NCI-H1694 treated with DMSO at 0.1 percent for 48 hours (cell line): ENCODE measurements around the gene ATG9B.
"Not testable (repeated sequence)": the region's sequence is repeated elsewhere in the genome, so short reads cannot be mapped to it uniquely, and the experiment has no call there.

Experiments
- DNase-seq: peaks from one replicate; lab custom pipeline; 2025; lab: John Stamatoyannopoulos, UW

Gene ATG9B

GRCh38 chr7:151016505-151016904 lies 7.8 kb downstream of the ATG9B start:
- no peak for DNase-seq

DNA sequence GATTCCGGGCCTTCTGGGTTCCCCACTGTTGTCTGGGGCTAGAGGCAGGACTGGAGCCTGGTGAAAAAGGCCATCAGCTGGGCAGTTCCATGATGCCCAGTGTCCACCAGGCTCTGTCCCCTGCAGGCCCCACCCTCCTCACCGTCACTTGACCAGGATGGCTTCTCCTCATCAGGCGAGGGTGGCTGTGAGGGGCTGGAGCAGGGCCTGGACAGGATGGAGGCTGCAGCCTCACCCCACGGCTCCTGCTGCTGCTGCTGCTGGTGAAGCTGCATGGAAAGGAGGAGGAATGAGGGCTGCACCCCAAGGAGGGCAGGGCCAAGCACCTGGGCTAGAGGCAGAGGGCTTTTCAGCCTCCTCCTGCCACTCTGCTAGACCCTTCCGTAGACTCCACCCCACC lies 8.3 kb downstream of the ATG9B start:
- no peak for DNase-seq

- no peak for DNase-seq
These were observed 9.3 kb downstream of the ATG9B start for GRCh38 chr7:151014950-151015349.

- no peak for DNase-seq
These were observed 10.4 kb downstream of the ATG9B start for GRCh38 chr7:151013733-151014497.

GRCh38 chr7:151013356-151013732 lies 10.9 kb downstream of the ATG9B start:
- DNase-seq: no peak

DNA sequence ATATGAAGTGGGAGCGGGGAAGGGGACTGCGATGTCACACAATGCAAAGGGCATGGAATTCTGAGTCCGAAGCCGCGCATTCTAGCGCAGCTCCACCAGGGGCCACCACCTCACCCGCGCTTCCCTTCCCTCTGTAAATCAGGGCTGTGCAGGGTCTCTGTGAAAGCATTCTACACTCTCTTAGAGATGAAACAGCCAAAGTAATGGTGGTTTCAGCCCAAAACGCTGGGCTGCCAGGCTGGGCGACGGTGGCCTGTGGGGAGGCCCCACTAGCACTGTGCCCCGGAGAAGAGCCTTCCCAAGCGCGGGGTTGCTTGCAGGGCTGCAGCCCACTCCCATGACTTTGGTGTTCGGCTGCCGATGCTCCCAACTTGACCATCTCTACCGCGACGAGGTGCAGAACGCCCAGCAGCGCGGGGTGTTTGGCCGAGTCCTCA lies 11.4 kb downstream of the ATG9B start:
- DNase-seq: no peak

DNA sequence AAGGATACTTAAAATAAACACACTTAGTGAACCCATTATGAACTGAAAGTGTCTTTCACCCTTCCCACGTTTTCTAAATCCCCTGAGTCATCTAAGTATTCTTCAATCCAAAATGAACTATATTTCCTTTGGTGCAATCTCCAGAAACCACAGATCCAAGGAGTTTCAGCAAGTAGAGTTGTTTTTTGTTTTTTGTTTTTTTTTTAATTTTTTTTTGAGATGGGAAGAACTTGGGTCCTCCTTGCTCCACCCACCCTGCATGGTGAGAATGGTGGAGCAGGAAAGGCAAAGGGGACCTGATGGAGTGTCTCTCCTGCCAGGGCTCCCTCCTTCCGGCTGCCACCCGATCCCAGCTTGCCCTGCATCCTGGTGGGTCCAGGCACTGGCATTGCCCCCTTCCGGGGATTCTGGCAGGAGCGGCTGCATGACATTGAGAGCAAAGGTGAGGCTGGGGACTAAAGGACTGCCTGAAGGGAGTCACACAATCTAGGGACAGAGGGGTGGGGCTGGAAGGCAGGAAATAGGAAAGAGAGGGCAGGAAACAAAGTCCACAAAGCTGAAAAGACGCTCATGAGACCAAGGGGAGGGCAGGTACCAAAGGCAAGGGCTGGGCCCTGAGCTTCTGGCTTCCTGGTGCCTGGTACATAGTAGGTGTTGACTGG lies 12.1 kb downstream of the ATG9B start:
- DNase-seq: no peak

DNA sequence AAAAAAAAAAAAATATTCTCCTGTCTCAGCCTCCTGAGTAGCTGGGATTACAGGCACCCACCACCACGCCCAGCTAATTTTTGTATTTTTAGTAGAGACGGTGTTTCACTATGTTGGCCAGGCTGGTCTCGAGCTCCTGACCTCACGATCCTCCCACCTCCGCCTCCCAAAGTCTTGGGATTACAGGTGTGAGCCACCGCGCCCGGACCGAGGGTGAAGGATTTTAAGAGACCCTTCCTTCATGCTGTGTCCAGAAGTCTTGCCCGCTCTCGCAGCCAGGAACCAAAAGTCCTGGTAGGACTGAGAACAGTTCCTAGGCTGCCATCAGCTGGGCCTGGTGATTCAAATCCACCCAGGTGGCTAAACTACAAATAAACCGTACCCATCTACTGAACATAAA lies 12.7 kb downstream of the ATG9B start:
- DNase-seq: not testable (repeated sequence)

DNA sequence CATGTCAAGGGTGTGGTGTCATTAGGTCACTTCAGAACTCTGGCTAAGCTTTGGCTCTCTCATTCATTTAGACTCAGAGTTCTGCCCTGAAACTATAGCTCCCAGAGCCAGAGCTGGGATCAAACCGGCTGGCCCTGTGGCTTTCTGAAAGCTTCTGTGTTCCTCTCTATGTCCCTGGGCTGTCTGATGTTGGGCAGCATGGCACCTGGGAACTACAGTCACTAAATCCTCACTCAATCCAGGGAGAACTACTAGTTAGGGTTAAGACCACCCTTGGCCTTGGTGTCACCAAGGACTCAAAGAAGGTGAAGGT lies 13.2 kb downstream of the ATG9B start:
- DNase-seq: no peak

DNA sequence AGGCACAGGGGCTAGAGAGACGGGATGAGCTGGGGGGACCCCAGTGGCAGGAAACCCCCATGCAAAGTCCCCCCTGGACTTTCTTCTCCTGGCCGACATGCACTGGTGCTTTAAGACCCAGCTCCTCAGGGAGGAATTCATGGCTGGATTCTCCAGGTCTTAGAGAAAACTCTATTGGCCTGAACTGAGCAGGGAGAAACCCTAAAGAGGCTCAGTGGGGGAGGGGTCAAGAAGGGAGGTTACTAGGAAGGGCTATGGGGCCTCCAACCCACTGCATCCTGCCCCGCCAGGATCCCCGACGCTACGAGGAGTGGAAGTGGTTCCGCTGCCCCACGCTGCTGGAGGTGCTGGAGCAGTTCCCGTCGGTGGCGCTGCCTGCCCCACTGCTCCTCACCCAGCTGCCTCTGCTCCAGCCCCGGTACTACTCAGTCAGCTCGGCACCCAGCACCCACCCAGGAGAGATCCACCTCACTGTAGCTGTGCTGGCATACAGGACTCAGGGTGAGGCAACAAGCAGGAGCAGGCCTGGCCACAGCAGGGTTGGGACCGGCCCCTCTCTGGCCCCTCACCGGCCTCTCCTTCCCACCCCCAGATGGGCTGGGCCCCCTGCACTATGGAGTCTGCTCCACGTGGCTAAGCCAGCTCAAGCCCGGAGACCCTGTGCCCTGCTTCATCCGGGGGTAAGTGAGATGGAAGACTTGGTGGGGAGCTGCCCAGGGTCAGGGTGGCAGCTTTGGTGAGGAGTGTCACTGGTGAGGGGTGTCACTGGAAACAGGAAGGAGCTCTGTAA lies 13.8 kb downstream of the ATG9B start:
- no peak for DNase-seq

DNA sequence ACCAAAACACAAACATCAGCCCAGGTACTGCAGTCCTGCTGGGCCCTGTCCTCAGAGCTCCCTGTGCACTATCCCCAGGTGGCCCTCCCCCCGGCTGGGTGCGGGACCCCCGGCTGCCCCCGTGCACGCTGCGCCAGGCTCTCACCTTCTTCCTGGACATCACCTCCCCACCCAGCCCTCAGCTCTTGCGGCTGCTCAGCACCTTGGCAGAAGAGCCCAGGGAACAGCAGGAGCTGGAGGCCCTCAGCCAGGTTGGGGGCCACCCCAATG lies 14.3 kb downstream of the ATG9B start:
- DNase-seq: no peak

- DNase-seq: no peak
These were observed 14.8 kb downstream of the ATG9B start for GRCh38 chr7:151009327-151010036.

DNA sequence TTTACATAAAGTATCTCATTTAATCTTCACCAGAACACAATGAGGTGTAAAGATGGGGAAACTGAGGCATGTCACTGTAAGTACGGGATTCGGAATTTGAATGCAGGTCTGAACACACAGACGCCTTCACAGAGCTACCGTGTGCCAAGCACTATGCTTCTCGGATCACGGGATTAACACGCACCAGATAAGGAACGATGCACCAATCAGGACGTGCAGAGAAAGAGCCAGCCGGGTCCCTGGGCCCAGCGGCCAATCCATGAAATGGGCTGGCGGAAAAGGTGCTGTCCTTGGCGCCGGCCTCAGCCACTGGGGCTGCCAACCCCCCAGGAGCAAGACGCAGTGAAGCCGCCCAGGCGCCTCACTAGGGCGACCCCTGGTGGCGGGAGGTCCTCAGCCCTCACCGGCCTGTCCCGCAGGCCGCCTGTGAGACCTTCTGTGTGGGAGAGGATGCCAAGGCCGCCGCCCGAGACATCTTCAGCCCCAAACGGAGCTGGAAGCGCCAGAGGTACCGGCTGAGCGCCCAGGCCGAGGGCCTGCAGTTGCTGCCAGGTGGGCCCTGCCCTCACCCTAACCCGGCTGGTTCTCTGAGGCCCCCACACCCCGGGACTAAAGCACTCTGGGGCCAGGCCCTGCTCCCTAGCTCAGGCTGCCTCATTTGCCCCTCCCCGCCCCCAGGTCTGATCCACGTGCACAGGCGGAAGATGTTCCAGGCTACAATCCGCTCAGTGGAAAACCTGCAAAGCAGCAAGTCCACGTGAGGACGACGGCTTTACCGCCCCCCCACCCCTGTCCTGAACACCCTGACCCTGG lies 15.6 kb downstream of the ATG9B start:
- DNase-seq: no peak

DNA sequence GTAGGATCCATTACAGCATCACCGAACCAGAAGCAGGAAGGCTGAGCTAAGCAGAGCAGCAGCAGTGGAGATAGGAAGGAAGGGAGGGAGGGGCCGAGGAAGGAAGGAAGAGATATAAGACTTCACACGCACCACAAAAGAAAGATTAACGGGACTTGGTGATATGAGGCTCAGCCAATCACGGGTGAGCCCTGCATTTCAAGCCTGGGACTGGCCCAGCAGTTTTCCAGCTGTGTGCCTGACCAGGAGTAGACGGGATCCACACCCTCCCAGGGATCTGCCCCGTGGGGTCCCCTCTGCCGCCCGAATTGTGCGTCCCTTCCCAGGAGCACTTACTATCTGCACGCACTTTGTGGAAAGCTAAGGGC lies 16.2 kb downstream of the ATG9B start:
- DNase-seq: no peak

DNA sequence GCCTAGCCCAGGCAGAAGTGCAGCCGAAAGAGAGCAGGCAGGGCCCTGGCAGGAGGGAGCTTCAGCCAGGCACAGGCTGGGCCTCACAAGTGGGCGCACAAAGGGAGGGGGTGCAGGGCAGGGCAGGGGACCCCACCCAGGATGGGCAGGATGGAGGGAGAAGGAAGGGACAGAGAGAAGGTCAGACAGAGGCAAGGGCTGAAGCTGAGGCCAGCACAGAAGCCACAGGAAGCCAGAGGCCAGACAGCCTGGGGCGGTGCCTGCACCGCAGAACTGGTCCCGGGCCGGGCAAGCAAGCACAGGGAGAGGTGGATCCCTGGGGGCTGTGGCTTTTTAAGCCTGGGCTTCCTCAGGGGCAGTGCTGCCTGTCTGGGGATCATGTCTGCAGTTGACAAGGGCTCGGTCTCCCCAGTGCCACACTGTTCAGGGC lies 16.8 kb downstream of the ATG9B start:
- DNase-seq: no peak

- no peak for DNase-seq
These were observed 17.5 kb downstream of the ATG9B start for GRCh38 chr7:151006590-151007300.

GRCh38 chr7:151005566-151005965 lies 18.7 kb downstream of the ATG9B start:
- DNase-seq: no peak

- no peak for DNase-seq
These were observed 20.7 kb downstream of the ATG9B start for GRCh38 chr7:151003572-151003971.

DNA sequence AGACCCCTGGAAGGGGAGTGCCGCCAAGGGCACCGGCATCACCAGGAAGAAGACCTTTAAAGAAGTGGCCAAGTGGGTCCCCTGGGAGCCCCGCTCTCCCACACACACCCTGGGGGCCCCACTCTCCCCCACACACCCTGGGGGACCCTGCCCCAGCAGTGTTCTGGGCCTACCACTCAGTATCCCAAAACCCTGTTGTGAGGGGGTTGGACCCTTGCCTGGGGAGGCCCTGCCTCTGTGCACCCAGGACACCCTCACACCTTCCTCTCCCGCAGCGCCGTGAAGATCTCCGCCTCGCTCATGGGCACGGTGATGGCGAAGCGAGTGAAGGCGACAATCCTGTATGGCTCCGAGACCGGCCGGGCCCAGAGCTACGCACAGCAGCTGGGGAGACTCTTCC lies 22.7 kb downstream of the ATG9B start:
- no peak for DNase-seq

DNA sequence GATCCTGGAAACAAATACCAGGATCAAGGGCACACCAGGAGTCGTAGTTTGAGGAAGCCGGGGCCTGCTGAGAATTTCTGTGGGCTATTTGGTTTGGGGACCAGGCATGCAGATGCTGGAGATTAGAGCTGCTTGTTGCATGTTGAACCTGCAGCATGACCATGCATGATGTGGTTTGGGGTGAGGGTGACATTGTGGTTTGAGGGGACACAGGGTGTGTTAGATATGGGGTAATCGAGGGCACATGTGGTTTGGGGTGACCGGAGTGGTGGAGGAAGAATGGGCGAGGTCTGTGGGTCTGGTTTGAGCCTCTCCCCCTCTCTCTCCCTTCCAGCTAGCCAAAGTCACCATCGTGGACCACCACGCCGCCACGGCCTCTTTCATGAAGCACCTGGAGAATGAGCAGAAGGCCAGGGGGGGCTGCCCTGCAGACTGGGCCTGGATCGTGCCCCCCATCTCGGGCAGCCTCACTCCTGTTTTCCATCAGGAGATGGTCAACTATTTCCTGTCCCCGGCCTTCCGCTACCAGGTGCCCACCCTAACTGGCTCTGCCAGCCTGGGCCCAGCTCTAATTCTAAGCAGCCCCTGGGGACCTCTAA lies 23.3 kb downstream of the ATG9B start:
- DNase-seq: no peak
